GM12892 (cell line): ENCODE data around the gene JARID2.

Experiments
- POLR2A ChIP-seq: IDR thresholded peaks from 2 replicates; pipeline ENCODE4 v1.6.1; 2011; ENCODE audit warnings: low read depth, low read length, control low read depth
- TAF1 ChIP-seq: IDR thresholded peaks from 2 replicates; pipeline ENCODE4 v1.6.1; 2011; ENCODE audit warnings: low read depth, mild to moderate bottlenecking, control low read depth, low read length, borderline replicate concordance

- TF ChIP-seq POLR2A = no peak
- no peak for TF ChIP-seq TAF1
These were observed 111.1 kb downstream of the JARID2 start for GRCh38 chr6:15356937-15357336.
